ENCODE results near the gene CHST6.
"Not testable (repeated sequence)": the region's sequence is repeated elsewhere in the genome, so short reads cannot be mapped to it uniquely, and the experiment has no call there.

Gene CHST6

DNA sequence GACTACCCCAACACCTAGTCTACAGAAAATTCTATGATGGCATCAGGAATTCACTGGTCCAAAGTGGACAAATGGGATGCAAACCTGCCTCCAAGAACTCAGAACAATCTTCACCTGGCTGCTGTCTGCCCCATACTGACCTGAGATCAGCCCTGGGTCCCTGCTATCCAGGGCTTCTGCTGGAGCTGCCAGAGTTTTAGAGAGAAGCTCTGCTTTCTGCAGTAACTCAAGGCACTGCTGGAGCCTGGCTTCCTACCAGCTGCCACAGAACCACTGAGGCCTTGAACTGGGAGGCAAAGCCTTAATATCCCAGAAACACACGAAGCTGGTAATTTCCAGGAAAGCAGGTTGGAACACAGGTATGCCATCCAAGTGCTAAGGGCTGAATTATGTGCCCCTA, 38.3 kb downstream of the CHST6 start:
- H3K4me1 ChIP-seq (ENCODE audit: insufficient read depth, low read length), result peaks cover 19% of the 10 kb centered on the region; the same call in 1 of the 2 replicates
- H3K9me3 ChIP-seq (ENCODE audit: control insufficient read depth, insufficient read depth, low read length), result no peaks in the 10 kb centered on the region
- no peaks in the 10 kb centered on the region for H3K36me3 ChIP-seq (ENCODE audit: insufficient read depth, low read length)
- no peak overlapping the region for H3K9ac ChIP-seq (ENCODE audit: low read depth, low read length)

DNA sequence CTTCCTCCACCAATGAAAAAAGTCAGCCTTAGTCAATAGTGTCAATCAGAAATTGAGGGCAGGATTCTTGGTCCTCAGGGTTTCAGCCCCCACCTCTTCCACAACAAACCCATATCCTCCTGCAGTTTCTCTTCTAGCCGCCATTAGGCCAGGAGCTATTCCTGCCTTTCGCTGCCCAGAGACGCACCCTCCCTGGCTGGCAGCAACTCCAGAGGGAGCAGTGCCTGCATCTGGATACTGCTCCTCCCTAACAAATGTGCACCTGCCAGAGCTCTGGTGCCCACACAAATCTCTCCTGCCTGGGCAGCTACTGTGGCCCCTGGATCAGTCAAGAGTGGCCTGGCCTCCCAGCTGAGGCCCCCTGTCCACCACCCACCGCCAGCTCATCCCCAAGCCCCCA, 38.8 kb downstream of the CHST6 start:
- H3K4me1 ChIP-seq (ENCODE audit: insufficient read depth, low read length), result peaks cover 19% of the 10 kb centered on the region; the same call in 1 of the 2 replicates
- not testable (repeated sequence) for H3K9ac ChIP-seq (ENCODE audit: low read depth, low read length); H3K36me3 ChIP-seq (ENCODE audit: insufficient read depth, low read length); H3K9me3 ChIP-seq (ENCODE audit: control insufficient read depth, insufficient read depth, low read length)

DNA sequence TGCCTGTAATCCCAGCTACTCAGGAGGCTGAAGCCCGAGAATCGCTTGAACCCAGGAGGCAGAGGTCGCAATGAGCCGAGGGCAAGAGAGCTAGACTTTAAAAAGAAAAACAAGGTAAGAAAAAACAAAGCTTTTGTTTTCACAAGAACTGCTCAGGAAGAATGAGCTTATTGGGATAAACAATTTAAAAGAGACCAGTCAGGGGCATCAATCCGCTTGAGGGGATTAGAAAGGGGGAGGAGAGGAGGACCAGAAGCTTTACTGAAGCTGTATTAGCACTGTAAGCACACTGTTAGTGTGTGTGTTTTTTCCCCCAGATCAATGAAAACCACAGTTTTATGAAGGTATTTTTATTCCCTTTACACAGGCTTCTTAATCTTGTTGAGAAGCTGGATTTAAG, 39.6 kb downstream of the CHST6 start:
- H3K36me3 ChIP-seq (ENCODE audit: insufficient read depth, low read length), result no peaks in the 10 kb centered on the region; the same call in 1 of the 2 replicates
- H3K9ac ChIP-seq (ENCODE audit: low read depth, low read length), result no peak overlapping the region
- peaks cover 19% of the 10 kb centered on the region; the same call in 1 of the 2 replicates for H3K4me1 ChIP-seq (ENCODE audit: insufficient read depth, low read length)
- H3K9me3 ChIP-seq (ENCODE audit: control insufficient read depth, insufficient read depth, low read length), result no peaks in the 10 kb centered on the region

DNA sequence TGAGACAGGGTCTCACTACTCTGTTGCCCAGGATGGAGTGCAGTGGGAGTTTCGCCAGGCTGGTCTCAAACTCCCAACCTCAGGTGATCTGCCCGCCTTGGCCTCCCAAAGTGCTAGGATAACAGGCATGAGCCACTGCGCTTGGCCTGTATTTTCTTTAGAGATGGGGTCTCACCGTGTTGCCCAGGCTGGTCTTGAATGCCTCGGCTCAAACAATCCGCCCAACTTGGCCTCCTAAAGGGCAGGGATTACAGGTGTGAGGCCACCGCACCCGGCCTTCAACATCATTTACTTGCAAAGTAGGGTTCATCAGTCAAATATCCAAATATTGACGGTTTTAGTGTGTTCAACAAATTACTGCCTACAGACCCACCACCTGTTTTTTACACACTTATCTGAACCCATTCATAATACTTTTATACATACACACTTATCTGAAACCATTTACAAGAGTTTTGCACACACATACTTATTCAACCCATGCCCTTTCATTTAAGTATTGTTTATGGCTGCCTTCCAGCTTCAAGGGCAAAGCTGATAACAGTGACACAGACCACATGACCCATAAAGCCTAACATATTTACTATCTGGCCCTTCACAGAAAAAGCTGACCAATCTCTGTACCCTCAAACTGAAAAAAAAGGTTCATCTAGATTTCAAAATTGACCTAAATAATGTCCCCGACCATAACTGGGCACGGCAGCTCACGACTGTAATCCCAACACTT, 42.6 kb downstream of the CHST6 start:
- Histone ChIP-seq H3K36me3 (ENCODE audit: insufficient read depth, low read length) (no peaks in the 10 kb centered on the region; the same call in 1 of the 2 replicates), H3K4me1 (ENCODE audit: insufficient read depth, low read length) (peaks cover 11% of the 10 kb centered on the region; the same call in 1 of the 2 replicates), H3K9me3 (ENCODE audit: control insufficient read depth, insufficient read depth, low read length) (no peaks in the 10 kb centered on the region), H3K9ac (ENCODE audit: low read depth, low read length) (no peak overlapping the region)

DNA sequence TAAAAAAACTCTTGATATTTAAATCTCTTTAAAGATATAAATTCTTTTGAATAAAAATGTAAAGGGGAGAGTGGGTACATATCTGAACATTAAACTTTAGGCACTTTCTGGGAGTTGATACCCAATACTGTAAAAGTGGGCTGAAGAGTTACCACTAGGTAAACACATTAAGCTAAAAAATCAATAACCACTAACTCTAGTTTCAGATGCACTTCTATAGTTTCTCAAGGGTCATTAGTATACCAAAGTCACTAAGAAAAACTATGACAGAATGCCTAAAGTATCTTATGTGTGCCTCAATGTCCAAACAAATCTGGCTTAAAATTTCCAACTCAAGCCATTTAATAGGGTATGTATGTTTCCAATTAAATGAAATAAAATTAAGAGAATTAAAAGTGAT, 48.8 kb downstream of the CHST6 start:
- Histone ChIP-seq H3K4me1 (ENCODE audit: insufficient read depth, low read length) (no peaks in the 10 kb centered on the region), H3K9ac (ENCODE audit: low read depth, low read length) (no peak overlapping the region), H3K9me3 (ENCODE audit: control insufficient read depth, insufficient read depth, low read length) (no peaks in the 10 kb centered on the region), H3K36me3 (ENCODE audit: insufficient read depth, low read length) (no peaks in the 10 kb centered on the region; the same call in none of the 2 replicates)

DNA sequence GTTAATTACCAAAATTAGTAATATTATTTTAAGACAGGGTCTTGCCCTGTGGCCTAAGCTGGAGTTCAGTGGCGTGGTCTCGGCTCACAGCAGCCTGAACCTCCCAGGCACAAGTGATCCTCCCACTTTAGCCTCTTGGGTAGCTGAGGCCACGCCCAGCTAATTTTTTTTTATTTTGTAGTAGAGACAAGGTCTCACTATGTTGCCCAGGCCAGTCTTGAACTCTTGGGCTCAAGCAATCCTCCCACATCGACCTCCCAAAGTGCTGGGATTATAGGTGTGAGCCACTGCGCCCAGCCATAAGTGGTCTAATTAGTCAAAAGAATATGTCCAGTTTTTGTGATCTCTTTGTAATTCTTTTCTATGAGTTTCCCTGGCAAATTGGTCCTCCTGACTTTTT, 49.9 kb downstream of the CHST6 start:
- H3K9ac ChIP-seq (ENCODE audit: low read depth, low read length), result no peak overlapping the region; the same call in 1 of the 2 replicates
- H3K9me3 ChIP-seq (ENCODE audit: control insufficient read depth, insufficient read depth, low read length), result no peaks in the 10 kb centered on the region
- H3K36me3 ChIP-seq (ENCODE audit: insufficient read depth, low read length), result no peaks in the 10 kb centered on the region; the same call in 1 of the 2 replicates
- H3K4me1 ChIP-seq (ENCODE audit: insufficient read depth, low read length), result no peaks in the 10 kb centered on the region

DNA sequence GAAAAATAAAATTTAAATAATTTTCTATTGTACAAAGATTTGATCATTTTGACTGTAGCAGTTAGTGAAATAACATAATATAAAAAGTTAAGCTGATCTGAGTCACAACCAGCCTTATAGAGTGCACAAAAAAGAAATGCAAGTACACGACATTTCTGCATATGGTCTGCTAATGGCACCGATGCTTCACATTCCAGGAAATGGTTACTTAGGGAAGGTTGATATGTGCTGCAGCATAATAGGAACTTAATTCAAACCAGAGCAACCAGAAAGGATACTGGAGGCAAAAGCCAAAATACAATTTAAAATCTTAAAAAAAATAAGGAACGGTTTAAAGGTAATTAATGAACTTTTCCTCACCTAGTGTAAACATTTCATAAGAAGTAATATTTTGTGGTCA, 51.9 kb downstream of the CHST6 start:
- H3K9me3 ChIP-seq (ENCODE audit: control insufficient read depth, insufficient read depth, low read length), result no peaks in the 10 kb centered on the region
- no peaks in the 10 kb centered on the region for H3K4me1 ChIP-seq (ENCODE audit: insufficient read depth, low read length)
- no peak overlapping the region for H3K9ac ChIP-seq (ENCODE audit: low read depth, low read length)
- H3K36me3 ChIP-seq (ENCODE audit: insufficient read depth, low read length), result no peaks in the 10 kb centered on the region; the same call in 1 of the 2 replicates

DNA sequence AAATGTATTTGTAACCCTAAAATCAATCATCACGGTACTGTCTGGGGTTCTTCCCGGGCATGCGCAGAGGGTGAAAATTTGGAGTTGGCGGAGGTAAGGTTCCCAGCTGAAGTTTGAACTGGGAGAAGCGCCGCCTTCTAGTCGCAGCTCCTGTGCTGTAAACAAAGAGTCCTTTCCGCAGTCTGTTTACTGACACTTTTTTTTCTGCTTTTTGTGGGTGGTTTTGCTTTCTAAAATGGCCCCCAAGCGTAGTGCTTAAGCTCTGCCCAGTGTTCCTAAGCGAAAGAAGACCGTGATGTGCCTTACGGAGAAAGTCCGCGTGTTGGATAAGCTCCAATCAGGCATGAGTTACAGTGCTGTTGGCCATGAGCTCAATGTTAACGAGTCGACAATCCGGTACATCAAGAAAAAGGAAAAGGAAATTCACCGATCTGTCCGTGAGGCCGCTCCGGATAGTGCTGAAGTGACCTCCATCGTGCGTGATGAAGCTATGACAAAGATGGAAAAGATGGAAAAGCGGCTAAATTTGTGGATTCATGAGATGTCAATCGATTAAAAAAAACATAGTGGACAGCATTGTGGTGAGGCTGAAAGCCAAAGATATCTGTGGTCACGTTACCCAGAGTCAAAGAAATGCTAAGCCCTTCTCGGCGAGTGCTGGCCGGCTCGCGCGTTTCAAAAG, 61.4 kb downstream of the CHST6 start:
- H3K36me3 ChIP-seq (ENCODE audit: insufficient read depth, low read length), result no peaks in the 10 kb centered on the region
- peak overlapping the region; percentile 84 for H3K9ac ChIP-seq (ENCODE audit: low read depth, low read length)
- H3K4me1 ChIP-seq (ENCODE audit: insufficient read depth, low read length), result no peaks in the 10 kb centered on the region
- H3K9me3 ChIP-seq (ENCODE audit: control insufficient read depth, insufficient read depth, low read length), result no peaks in the 10 kb centered on the region

DNA sequence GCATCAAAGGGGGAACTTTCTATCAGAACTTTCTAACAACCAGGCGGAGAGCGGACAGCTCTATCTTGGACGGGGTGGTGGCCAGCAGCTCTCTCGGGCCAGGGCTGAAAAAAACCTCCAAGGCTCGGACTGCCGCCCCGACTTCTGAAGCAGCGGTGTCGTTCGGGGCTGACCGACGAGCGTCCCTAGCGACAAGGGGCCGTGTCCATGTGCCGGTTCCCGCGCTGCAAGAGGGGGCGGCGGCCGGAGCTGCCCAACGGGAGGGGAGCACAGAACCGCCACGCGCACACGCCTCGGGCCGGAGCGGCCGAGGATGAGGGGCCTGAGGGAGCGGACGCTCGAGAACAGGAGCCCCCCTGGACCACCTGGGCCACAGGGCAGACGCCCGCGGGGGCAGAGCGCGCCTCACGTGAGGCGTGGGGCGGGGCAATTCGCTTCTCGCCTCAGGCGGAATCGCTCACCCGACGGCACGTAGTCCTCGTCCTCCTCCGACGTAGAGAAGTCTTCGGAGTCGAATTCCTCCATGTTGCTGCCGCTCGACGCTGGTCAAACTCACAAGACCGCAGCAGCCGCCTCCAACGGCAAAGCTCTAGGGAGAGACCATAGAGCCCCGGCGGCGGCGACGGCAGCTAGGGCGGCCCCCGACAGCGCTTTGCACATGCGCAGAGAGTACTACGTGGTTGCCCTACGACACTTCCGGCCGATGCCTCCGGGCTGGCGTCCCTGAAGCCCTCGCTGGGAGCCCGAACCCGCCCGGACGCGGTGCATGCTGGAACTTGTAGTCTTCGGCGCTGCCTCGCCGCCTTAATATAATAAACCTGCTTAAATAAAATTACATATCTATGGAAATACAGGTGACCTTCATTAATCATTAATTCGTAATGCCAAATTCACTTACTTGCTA, 62.2 kb downstream of the CHST6 start, which contains the start of gene CFDP1:
CFDP1 (minus strand) TSS at position 676 of the 904 bp plus-strand sequence; CDS start at position 525, 151 bp downstream.
- H3K9me3 ChIP-seq (ENCODE audit: control insufficient read depth, insufficient read depth, low read length), result no peaks in the 10 kb centered on the region
- no peaks in the 10 kb centered on the region for H3K36me3 ChIP-seq (ENCODE audit: insufficient read depth, low read length)
- peak within 1 kb of the TSS; percentile 84 for H3K9ac ChIP-seq (ENCODE audit: low read depth, low read length)
- H3K4me1 ChIP-seq (ENCODE audit: insufficient read depth, low read length), result no peaks in the 10 kb centered on the region

DNA sequence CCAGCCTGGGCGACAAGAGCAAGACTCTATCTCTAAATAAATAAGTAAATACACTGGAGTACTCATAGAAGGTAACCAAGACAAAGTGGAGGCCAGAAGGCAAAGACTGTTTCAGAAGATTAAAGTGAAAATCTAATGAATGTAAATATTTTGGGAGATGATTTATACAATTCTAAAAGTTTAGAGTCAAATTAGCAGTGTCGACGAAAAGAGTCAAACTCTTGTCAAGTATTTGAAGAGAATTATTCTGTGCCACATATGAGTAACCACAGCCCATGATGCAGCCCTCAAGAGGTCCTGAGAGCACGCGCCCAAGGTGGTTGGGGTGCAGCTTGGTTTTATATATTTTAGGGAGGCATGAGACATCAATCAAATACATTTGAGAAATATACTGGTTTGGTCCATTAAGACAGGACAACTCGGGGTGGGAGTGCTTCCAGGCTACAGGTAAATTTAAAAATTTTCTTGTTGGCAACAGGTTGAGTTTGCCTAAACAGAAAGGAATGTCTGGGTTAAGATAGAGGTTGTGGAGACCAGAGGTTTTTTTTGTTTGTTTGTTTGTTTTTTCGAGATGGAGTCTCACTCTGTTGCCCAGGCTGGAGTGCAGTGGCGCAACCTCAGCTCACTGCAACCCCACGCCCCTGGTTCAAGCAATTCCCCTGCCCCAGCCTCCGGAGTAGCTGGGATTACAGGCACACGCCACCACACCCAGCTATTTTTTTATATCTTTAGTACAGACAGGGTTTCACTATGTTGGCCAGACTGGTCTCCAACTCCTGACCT, 65.4 kb downstream of the CHST6 start:
- no peak overlapping the region for H3K9ac ChIP-seq (ENCODE audit: low read depth, low read length)
- H3K9me3 ChIP-seq (ENCODE audit: control insufficient read depth, insufficient read depth, low read length), result no peaks in the 10 kb centered on the region
- H3K4me1 ChIP-seq (ENCODE audit: insufficient read depth, low read length), result peaks cover 4% of the 10 kb centered on the region; the same call in 1 of the 2 replicates
- H3K36me3 ChIP-seq (ENCODE audit: insufficient read depth, low read length), result no peaks in the 10 kb centered on the region; the same call in 1 of the 2 replicates

DNA sequence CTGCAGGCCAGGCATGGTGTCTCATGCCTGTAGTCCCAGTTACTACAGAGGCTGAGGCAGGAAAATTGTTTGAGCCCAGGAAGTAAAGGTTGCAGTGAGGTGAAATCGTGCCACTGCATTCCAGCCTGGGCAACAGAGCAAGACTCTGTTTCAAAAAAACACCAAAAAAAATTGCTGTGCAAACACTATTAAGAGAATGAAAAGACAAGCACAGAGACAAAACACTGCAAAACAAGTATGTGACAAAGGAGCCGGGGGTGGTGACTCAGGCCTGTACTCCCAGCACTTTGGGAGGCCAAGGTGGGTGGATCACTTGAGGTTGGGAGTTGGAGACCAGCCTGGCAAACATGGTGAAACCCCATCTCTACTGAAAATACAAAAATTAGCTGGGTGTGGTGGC, 68.7 kb downstream of the CHST6 start:
- H3K36me3 ChIP-seq (ENCODE audit: insufficient read depth, low read length); H3K9ac ChIP-seq (ENCODE audit: low read depth, low read length); H3K4me1 ChIP-seq (ENCODE audit: insufficient read depth, low read length); H3K9me3 ChIP-seq (ENCODE audit: control insufficient read depth, insufficient read depth, low read length): not testable (repeated sequence)

DNA sequence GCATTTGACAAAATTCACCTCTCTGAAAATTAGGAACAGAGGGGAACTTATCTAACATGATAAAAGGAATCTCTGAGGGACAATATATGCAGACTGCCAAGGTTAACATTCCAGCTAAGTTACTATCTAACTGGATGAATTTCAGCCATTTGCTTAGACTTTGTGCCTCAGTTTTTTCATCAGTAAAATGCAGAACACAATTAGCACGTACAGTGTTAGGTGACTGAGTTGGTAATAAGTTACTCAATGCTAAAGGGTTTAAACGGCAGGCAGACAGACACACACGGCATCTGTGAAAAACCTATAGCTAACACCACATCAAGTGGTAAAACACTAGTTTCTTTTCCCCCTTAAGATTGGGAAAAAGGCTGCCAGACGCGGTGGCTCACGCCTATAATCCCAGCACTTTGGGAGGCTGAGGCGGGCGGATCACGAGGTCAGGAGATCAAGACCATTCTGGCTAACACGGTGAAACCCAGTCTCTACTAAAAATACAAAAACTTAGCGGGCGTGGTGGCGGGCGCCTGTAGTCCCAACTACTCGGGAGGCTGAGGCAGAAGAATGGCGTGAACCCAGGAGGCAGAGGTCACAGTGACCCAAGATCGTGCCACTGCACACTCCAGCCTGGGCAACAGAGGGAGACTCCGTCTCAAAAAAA, 71.0 kb downstream of the CHST6 start:
- H3K4me1 ChIP-seq (ENCODE audit: insufficient read depth, low read length), result peaks cover 27% of the 10 kb centered on the region
- not testable (repeated sequence) for H3K36me3 ChIP-seq (ENCODE audit: insufficient read depth, low read length); H3K9me3 ChIP-seq (ENCODE audit: control insufficient read depth, insufficient read depth, low read length); H3K9ac ChIP-seq (ENCODE audit: low read depth, low read length)

DNA sequence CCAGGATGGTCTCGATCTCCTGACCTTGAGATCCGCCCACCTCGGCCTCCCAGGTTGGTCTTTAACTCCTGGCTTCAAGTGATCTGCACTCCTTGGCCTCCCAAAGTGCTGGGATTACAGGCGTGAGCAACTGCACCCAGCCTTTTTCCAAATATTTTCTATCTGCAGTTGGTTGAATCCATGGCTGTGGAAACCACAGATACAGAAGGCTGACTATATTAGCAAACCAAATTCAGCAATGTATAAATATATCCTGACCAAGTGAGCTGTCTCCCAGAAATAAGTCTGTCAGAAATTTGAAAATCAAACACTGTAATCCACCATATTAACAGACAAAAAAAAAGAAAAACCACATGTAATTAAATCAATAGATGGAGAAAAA, 71.5 kb downstream of the CHST6 start:
- Histone ChIP-seq H3K36me3 (ENCODE audit: insufficient read depth, low read length) (no peaks in the 10 kb centered on the region; the same call in 1 of the 2 replicates), H3K4me1 (ENCODE audit: insufficient read depth, low read length) (peaks cover 27% of the 10 kb centered on the region), H3K9ac (ENCODE audit: low read depth, low read length) (no peak overlapping the region), H3K9me3 (ENCODE audit: control insufficient read depth, insufficient read depth, low read length) (no peaks in the 10 kb centered on the region)

Data from ES-I3 (cell line).